ENCODE data around the gene CAMTA1. TPM values are rescaled to one million over a fixed set of nuclear protein-coding genes. Genes with fewer than 3 reads are reported as not detected.
A peak's percentile ranks its signal among the peaks of the same experiment; 100 is the strongest.

Gene CAMTA1
- total and polyA plus RNA-seq, 9 of the 15 experiments (the other 6 are each of a cell fraction or from before 2014, with no cell fraction given): 43.9 to 161 (median 65.9) TPM

- Histone ChIP-seq H3K9me3 (replicated peaks; ENCODE audit: control insufficient read depth, insufficient read depth, low read depth, low read length) (no peaks in the 10 kb centered on the region), H2AFZ (ENCODE audit: low read depth, low read length) (no peak overlapping the region), H3K79me2 (ENCODE audit: control insufficient read depth, insufficient read depth, low read length) (no peaks in the 10 kb centered on the region), H3K36me3 (ENCODE audit: control insufficient read depth, insufficient read depth, low read length) (no peaks in the 10 kb centered on the region), H3K9me1 (ENCODE audit: control insufficient read depth, insufficient read depth, low read length) (no peaks in the 10 kb centered on the region), H3K4me1 (replicated peaks in 1 of 2; ENCODE audit: control insufficient read depth in 2 of 2, insufficient read depth in 2 of 2, low read length in 2 of 2) (peaks cover 0 to 22% of the 10 kb centered on the region in 2 experiments; a peak in 4 of 5 replicates), H3K9ac (ENCODE audit: insufficient read depth in 1 of 2, low read depth in 2 of 2, low read length in 2 of 2) (0 out of 4 replicates have a peak overlapping the region, but pooled peaks of 1 of the 2 experiments have one; percentile 29), H4K20me1 (replicated peaks; ENCODE audit: control insufficient read depth, insufficient read depth, low read length) (peaks cover 12% of the 10 kb centered on the region), H3K4me2 (ENCODE audit: insufficient read depth, low read length) (no peak overlapping the region), H3K4me3 (no peak overlapping the region), H3K27me3 (ENCODE audit: control insufficient read depth in 2 of 2, insufficient read depth in 2 of 2, low read length in 2 of 2) (peaks cover 34 to 75% of the 10 kb centered on the region in 2 experiments), H3K27ac (ENCODE audit: extremely low read depth, low read depth, low read length) (no peak overlapping the region)
- CTCF ChIA-PET (ENCODE audit: low intra/inter-chr PET ratio): interaction anchor here (0.6 kb wide), 1 partner anchor 701 kb away, joined by 3 read pairs; no protein-coding TSS in a partner anchor
- POLR2A ChIA-PET: interaction anchor here (0.6 to 1.7 kb wide), 3 partner anchors 22 to 544 kb away, joined by 3 to 5 read pairs (median 3); no protein-coding TSS in a partner anchor
- in situ Hi-C loops (cut with MboI) (no loop called here), intact Hi-C loops (cut with micrococcal nuclease) (loop anchor here (5.0 kb wide), 1 partner anchor 218 kb away; no protein-coding TSS in a partner anchor)
- ATAC-seq: no peak
- WGBS (ENCODE audit: insufficient coverage, low coverage, missing lambda C conversion rate): 3% methylated on average over 12 of the region's 12 CpGs
- FAIRE-seq: peak; percentile 44
- DNase-seq (ENCODE audit: extremely low read depth in 1 of 4, low spot score in 3 of 4): no peak
- no TSS peak for BruUV-seq (replicated peaks)
- TF ChIP-seq RAD21 (CRISPR knock-in tag; conservative IDR thresholded peaks at IDR 0.05 in 1 of 2, IDR thresholded peaks at IDR 0.05 in 1 of 2): peak in 1 of 2 experiments; percentile 42; a peak in 1 of 4 replicates
- TF ChIP-seq, protein P1, sequence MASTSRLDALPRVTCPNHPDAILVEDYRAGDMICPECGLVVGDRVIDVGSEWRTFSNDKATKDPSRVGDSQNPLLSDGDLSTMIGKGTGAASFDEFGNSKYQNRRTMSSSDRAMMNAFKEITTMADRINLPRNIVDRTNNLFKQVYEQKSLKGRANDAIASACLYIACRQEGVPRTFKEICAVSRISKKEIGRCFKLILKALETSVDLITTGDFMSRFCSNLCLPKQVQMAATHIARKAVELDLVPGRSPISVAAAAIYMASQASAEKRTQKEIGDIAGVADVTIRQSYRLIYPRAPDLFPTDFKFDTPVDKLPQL (IDR thresholded peaks at IDR 0.05; ENCODE audit: extremely low read depth, insufficient read length): no peak
- no peak for TF ChIP-seq POLR2G (IDR thresholded peaks at IDR 0.05; ENCODE audit: low read depth, low read length)
- no peak for TF ChIP-seq ZNF395 (CRISPR knock-in tag; IDR thresholded peaks at IDR 0.05)
- TF ChIP-seq CBX8 (IDR thresholded peaks at IDR 0.05; ENCODE audit: borderline replicate concordance, extremely low read depth, low read depth, low read length, poor library complexity, severe bottlenecking): no peak
- TF ChIP-seq, protein P2, sequence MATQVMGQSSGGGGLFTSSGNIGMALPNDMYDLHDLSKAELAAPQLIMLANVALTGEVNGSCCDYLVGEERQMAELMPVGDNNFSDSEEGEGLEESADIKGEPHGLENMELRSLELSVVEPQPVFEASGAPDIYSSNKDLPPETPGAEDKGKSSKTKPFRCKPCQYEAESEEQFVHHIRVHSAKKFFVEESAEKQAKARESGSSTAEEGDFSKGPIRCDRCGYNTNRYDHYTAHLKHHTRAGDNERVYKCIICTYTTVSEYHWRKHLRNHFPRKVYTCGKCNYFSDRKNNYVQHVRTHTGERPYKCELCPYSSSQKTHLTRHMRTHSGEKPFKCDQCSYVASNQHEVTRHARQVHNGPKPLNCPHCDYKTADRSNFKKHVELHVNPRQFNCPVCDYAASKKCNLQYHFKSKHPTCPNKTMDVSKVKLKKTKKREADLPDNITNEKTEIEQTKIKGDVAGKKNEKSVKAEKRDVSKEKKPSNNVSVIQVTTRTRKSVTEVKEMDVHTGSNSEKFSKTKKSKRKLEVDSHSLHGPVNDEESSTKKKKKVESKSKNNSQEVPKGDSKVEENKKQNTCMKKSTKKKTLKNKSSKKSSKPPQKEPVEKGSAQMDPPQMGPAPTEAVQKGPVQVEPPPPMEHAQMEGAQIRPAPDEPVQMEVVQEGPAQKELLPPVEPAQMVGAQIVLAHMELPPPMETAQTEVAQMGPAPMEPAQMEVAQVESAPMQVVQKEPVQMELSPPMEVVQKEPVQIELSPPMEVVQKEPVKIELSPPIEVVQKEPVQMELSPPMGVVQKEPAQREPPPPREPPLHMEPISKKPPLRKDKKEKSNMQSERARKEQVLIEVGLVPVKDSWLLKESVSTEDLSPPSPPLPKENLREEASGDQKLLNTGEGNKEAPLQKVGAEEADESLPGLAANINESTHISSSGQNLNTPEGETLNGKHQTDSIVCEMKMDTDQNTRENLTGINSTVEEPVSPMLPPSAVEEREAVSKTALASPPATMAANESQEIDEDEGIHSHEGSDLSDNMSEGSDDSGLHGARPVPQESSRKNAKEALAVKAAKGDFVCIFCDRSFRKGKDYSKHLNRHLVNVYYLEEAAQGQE (IDR thresholded peaks at IDR 0.05; ENCODE audit: borderline replicate concordance): no peak
- TF ChIP-seq, protein P2 (CRISPR knock-in tag; IDR thresholded peaks at IDR 0.05; ENCODE audit: low read depth): no peak
- TF ChIP-seq ZNF175 (CRISPR knock-in tag; IDR thresholded peaks at IDR 0.05; ENCODE audit: low read depth): no peak
- no peak for TF ChIP-seq RAD51 (IDR thresholded peaks at IDR 0.05; ENCODE audit: borderline replicate concordance, low read depth)
- TF ChIP-seq ARID1B (IDR thresholded peaks at IDR 0.05): peak; percentile 30; the same call in 1 of the 2 replicates
Measured at GRCh38 chr1:6960291-6960811, 175.1 kb downstream of the CAMTA1 start.
